ENCODE results near the gene NPW. TPM values are rescaled to one million over a fixed set of nuclear protein-coding genes. Genes with fewer than 3 reads are reported as not detected.
A peak's percentile ranks its signal among the peaks of the same experiment; 100 is the strongest.

Gene NPW
- total RNA-seq, 2 experiments from 2014 or later = 0.85 to 3.7 TPM

DNA sequence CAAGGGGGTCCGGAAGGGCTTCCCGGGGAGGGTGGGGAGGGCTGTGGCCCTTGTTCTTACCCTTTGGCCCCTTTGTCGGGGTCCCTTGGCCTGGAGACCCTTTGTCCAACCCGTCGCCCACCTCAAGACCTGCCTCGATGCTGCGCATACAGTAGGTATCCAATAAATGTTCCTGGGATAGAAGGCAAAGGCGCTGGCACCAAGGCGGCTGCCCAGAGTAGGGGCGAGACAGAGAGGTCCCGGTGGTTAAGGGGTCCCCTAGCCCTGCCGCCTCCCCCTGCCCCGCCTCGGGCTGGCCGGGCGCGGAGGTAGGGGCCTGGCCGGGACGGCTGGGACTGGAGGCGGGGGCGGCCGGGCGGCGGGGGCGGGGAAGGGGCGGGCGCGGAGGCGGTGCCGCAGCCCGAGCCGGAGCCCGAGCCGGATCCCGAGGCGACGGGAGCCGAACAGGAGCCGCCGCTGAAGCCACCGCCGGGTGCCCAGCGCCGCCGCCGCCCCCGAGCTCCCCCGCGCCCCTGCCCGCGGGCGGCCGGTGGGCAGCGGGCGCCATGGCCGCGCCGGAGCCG, 7.0 kb downstream of the NPW start, which contains the start of gene NHERF2:
NHERF2 (plus strand) TSS at position 442 of the 563 bp plus-strand sequence; CDS start at position 546, 104 bp downstream.
- Histone ChIP-seq H3K36me3 (ENCODE audit: insufficient read depth, low read length) (no peaks in the 10 kb centered on the region), H3K9me2 (ENCODE audit: insufficient read depth, low read length) (no peaks in the 10 kb centered on the region), H2AFZ (ENCODE audit: low read length) (no peak within 1 kb of the TSS), H3K4me1 (ENCODE audit: insufficient read depth, low read length, poor library complexity, severe bottlenecking) (peaks cover 13% of the 10 kb centered on the region), H3K4me3 (ENCODE audit: low read depth, low read length, poor library complexity, severe bottlenecking) (no peak within 1 kb of the TSS), H4K20me1 (ENCODE audit: insufficient read depth, low read length) (no peaks in the 10 kb centered on the region), H3K27ac (ENCODE audit: low read depth, low read length, poor library complexity, severe bottlenecking) (no peak within 1 kb of the TSS), H3K9me3 (ENCODE audit: low read length) (no peaks in the 10 kb centered on the region), H3K79me2 (ENCODE audit: insufficient read depth, low read depth, low read length) (no peaks in the 10 kb centered on the region), H3K4me2 (ENCODE audit: low read length) (peak within 1 kb of the TSS; percentile 33)
- TF ChIP-seq EZH2phosphoT487 (IDR thresholded peaks at IDR 0.05; ENCODE audit: borderline replicate concordance, low read depth, low read length) = no peak
- TF ChIP-seq, protein P1, sequence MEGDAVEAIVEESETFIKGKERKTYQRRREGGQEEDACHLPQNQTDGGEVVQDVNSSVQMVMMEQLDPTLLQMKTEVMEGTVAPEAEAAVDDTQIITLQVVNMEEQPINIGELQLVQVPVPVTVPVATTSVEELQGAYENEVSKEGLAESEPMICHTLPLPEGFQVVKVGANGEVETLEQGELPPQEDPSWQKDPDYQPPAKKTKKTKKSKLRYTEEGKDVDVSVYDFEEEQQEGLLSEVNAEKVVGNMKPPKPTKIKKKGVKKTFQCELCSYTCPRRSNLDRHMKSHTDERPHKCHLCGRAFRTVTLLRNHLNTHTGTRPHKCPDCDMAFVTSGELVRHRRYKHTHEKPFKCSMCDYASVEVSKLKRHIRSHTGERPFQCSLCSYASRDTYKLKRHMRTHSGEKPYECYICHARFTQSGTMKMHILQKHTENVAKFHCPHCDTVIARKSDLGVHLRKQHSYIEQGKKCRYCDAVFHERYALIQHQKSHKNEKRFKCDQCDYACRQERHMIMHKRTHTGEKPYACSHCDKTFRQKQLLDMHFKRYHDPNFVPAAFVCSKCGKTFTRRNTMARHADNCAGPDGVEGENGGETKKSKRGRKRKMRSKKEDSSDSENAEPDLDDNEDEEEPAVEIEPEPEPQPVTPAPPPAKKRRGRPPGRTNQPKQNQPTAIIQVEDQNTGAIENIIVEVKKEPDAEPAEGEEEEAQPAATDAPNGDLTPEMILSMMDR (conservative IDR thresholded peaks at IDR 0.05; ENCODE audit: low read length) = no peak
- CTCF ChIA-PET (ENCODE audit: unreplicated experiment) = no interaction called here
- DNase-seq (ENCODE audit: low spot score) = no peak
- no TSS peak for BruUV-seq (replicated peaks)
- intact Hi-C loops (cut with micrococcal nuclease; ENCODE audit: unreplicated experiment) = no loop called here
- POLR2A ChIA-PET = no interaction called here

DNA sequence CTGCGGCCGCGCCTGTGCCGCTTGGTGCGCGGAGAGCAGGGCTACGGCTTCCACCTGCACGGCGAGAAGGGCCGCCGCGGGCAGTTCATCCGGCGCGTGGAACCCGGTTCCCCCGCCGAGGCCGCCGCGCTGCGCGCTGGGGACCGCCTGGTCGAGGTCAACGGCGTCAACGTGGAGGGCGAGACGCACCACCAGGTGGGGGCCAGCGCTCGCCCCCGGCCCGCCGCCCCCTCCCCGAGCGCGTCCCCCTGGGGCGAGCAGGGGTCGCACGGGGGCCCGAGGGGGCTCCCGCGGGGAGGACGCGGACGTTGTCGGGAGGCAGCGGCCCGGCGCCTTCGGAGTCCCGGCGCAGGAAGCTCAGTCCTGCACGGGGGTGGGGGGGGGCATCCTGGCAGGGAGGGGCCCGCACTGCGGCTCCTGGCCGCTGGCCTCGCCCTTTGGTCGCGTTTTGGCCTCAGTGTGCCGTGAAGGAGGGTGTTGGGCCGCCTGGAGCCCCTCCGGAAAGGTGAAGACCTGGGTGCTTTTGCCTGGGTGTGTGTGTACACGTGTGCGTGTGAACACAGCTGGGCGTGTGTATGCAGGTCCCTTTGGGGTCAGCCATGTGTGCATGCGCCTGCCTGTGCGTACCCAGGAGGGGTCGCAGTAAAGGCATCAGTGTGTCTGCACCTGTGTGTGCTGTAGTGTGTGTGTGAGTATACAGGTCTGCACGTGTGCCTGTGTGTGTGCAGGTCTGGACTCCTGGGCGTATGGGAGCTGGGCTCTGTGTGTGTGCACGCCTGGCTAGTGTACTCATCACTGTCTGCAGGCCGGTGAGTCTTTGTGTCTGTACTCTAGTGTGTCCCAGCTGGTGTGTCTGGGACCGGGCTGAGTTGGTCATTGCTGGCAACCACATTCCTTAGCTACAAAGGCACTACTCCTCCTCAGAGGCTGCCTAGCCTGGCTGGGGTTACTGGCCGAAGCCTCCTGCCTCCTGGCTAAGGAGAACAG, 7.7 kb downstream of the NPW start:
- Histone ChIP-seq H3K36me3 (ENCODE audit: insufficient read depth, low read length) (no peaks in the 10 kb centered on the region), H2AFZ (ENCODE audit: low read length) (no peak overlapping the region), H3K4me3 (ENCODE audit: low read depth, low read length, poor library complexity, severe bottlenecking) (no peak overlapping the region), H3K4me2 (ENCODE audit: low read length) (peak overlapping the region; percentile 33), H3K9me2 (ENCODE audit: insufficient read depth, low read length) (no peaks in the 10 kb centered on the region), H3K79me2 (ENCODE audit: insufficient read depth, low read depth, low read length) (no peaks in the 10 kb centered on the region), H3K4me1 (ENCODE audit: insufficient read depth, low read length, poor library complexity, severe bottlenecking) (peaks cover 13% of the 10 kb centered on the region), H4K20me1 (ENCODE audit: insufficient read depth, low read length) (no peaks in the 10 kb centered on the region), H3K9me3 (ENCODE audit: low read length) (no peaks in the 10 kb centered on the region), H3K27ac (ENCODE audit: low read depth, low read length, poor library complexity, severe bottlenecking) (no peak overlapping the region)
- CTCF ChIA-PET (ENCODE audit: unreplicated experiment) = no interaction called here
- intact Hi-C loops (cut with micrococcal nuclease; ENCODE audit: unreplicated experiment) = no loop called here
- DNase-seq (ENCODE audit: low spot score) = peak; percentile 44
- POLR2A ChIA-PET = no interaction called here
- BruUV-seq (replicated peaks) = no TSS peak
- 0 out of 2 replicates have a peak, but pooled peaks have one; percentile 63 for TF ChIP-seq EZH2phosphoT487 (IDR thresholded peaks at IDR 0.05; ENCODE audit: borderline replicate concordance, low read depth, low read length)
- TF ChIP-seq, protein P1 (conservative IDR thresholded peaks at IDR 0.05; ENCODE audit: low read length) = 0 out of 2 replicates have a peak, but pooled peaks have one; percentile 29

All from OCI-LY7 (cell line).